BLaER1 (cell line): ENCODE results near the gene EIF4H.
"Not testable (repeated sequence)": the region's sequence is repeated elsewhere in the genome, so short reads cannot be mapped to it uniquely, and the experiment has no call there.

Experiments
- H3K27ac ChIP-seq: shearing (Covaris generic); formaldehyde crosslinking; 2 replicates; pipeline ENCODE4 v1.8.1; 2022
- H3K27me3 ChIP-seq: shearing (Covaris generic); formaldehyde crosslinking; 2 replicates; pipeline ENCODE4 v1.8.1; 2022
- H3K36me3 ChIP-seq: shearing (Covaris generic); formaldehyde crosslinking; 2 replicates; pipeline ENCODE4 v1.8.1; 2022
- H3K4me1 ChIP-seq: shearing (Covaris generic); formaldehyde crosslinking; 2 replicates; pipeline ENCODE4 v1.8.1; 2022
- H3K4me2 ChIP-seq: shearing (Covaris generic); formaldehyde crosslinking; 2 replicates; pipeline ENCODE4 v1.8.1; 2022
- H3K4me3 ChIP-seq: shearing (Covaris generic); formaldehyde crosslinking; 2 replicates; pipeline ENCODE4 v1.8.1; 2022
- H3K9ac ChIP-seq: shearing (Covaris generic); formaldehyde crosslinking; 2 replicates; pipeline ENCODE4 v1.8.1; 2022
- H3K9me3 ChIP-seq: shearing (Covaris generic); formaldehyde crosslinking; 2 replicates; pipeline ENCODE4 v1.8.1; 2022
- H4K20me1 ChIP-seq: shearing (Covaris generic); formaldehyde crosslinking; 2 replicates; pipeline ENCODE4 v1.8.1; 2022
- Cebpa-rat ChIP-seq: shearing (Covaris generic); IDR thresholded peaks from 2 replicates; pipeline ENCODE4 v1.8.1; 2022

Gene EIF4H

GRCh38 chr7:74197449-74198124, 23.4 kb downstream of the EIF4H start:
- no peak overlapping the region for H3K9ac ChIP-seq
- H3K36me3 ChIP-seq = peaks cover 61% of the 10 kb centered on the region
- H3K4me2 ChIP-seq = no peak overlapping the region
- H3K9me3 ChIP-seq = no peaks in the 10 kb centered on the region
- no peak overlapping the region for H3K4me3 ChIP-seq
- H3K4me1 ChIP-seq = peaks cover 6% of the 10 kb centered on the region
- no peaks in the 10 kb centered on the region for H3K27me3 ChIP-seq
- H3K27ac ChIP-seq = no peak overlapping the region
- no peak for TF ChIP-seq Cebpa-rat
- peaks cover 37% of the 10 kb centered on the region for H4K20me1 ChIP-seq

- H3K4me3 ChIP-seq = no peak overlapping the region
- H4K20me1 ChIP-seq = peaks cover 15% of the 10 kb centered on the region
- peaks cover 19% of the 10 kb centered on the region for H3K4me1 ChIP-seq
Observed at GRCh38 chr7:74199551-74200355, 25.6 kb downstream of the EIF4H start.

GRCh38 chr7:74202841-74203556, 28.8 kb downstream of the EIF4H start:
- Histone ChIP-seq H3K9me3 (no peaks in the 10 kb centered on the region), H3K4me1 (peaks cover 50% of the 10 kb centered on the region)
- no peak for TF ChIP-seq Cebpa-rat

More at GRCh38 chr7:74199551-74200355, 25.6 kb downstream of the EIF4H start:
- Histone ChIP-seq H3K4me2 (no peak overlapping the region), H3K27me3 (no peaks in the 10 kb centered on the region), H3K27ac (no peak overlapping the region), H3K36me3 (peaks cover 40% of the 10 kb centered on the region), H3K9ac (no peak overlapping the region), H3K9me3 (no peaks in the 10 kb centered on the region)
- TF ChIP-seq Cebpa-rat = no peak

GRCh38 chr7:74203956-74204618, 29.9 kb downstream of the EIF4H start:
- peak overlapping the region; percentile 58 for H3K4me2 ChIP-seq
- H3K27ac ChIP-seq = peak overlapping the region; percentile 13; the same call in 1 of the 2 replicates
- no peak overlapping the region for H3K9ac ChIP-seq
- no peak for TF ChIP-seq Cebpa-rat
- H4K20me1 ChIP-seq = no peaks in the 10 kb centered on the region
- H3K36me3 ChIP-seq = 0 out of 2 replicates have a peak, but pooled peaks cover under 1% of the 10 kb centered on the region
- peaks cover 60% of the 10 kb centered on the region for H3K4me1 ChIP-seq
- no peak overlapping the region for H3K4me3 ChIP-seq
- no peaks in the 10 kb centered on the region for H3K27me3 ChIP-seq
- no peaks in the 10 kb centered on the region for H3K9me3 ChIP-seq

More at GRCh38 chr7:74202841-74203556, 28.8 kb downstream of the EIF4H start:
- Histone ChIP-seq H3K36me3 (peaks cover 11% of the 10 kb centered on the region), H3K27ac (no peak overlapping the region), H3K27me3 (no peaks in the 10 kb centered on the region), H3K4me2 (peak overlapping the region; percentile 68), H3K9ac (no peak overlapping the region), H3K4me3 (no peak overlapping the region), H4K20me1 (no peaks in the 10 kb centered on the region)

GRCh38 chr7:74206052-74206451, 31.9 kb downstream of the EIF4H start:
- H3K36me3 ChIP-seq, H3K27ac ChIP-seq, H3K9me3 ChIP-seq, H3K27me3 ChIP-seq, H3K4me3 ChIP-seq, H4K20me1 ChIP-seq: not testable (repeated sequence)
- peak overlapping the region; percentile 62 for H3K4me2 ChIP-seq
- H3K4me1 ChIP-seq = peaks cover 65% of the 10 kb centered on the region
- 0 out of 2 replicates have a peak overlapping the region, but pooled peaks have one; percentile 16 for H3K9ac ChIP-seq

DNA sequence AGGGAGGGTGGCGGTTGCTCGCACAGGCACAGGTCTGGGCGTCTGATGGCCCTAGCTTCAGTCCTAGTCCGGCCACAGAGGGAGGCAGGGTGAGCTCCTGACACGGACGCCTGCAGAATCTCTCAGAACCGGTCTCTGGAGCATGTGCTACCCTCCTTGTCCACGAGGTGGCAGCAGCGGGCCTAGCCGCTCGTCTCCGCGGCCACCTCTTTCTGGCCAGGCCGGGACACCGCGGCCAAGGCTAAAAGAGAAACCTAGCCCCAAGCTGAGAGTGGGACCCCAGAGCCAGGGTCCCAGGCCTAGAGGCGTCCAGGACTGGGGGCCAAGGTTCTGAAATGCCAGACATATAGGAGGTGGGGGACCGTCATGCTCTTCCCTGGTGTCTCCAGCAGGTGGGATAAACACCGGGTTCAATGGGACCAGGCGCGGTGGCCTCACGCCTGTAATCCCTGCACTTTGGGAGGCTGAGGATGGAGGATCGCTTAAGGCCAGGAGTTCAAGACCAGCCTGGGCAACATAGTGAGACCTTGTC, 32.5 kb downstream of the EIF4H start:
- no peaks in the 10 kb centered on the region for H4K20me1 ChIP-seq
- H3K27me3 ChIP-seq = no peaks in the 10 kb centered on the region
- H3K27ac ChIP-seq = no peak overlapping the region
- no peaks in the 10 kb centered on the region for H3K9me3 ChIP-seq
- H3K4me1 ChIP-seq = peaks cover 66% of the 10 kb centered on the region
- H3K4me2 ChIP-seq = peak overlapping the region; percentile 62
- H3K4me3 ChIP-seq = no peak overlapping the region
- 0 out of 2 replicates have a peak overlapping the region, but pooled peaks have one; percentile 16 for H3K9ac ChIP-seq
- H3K36me3 ChIP-seq = no peaks in the 10 kb centered on the region
- no peak for TF ChIP-seq Cebpa-rat

DNA sequence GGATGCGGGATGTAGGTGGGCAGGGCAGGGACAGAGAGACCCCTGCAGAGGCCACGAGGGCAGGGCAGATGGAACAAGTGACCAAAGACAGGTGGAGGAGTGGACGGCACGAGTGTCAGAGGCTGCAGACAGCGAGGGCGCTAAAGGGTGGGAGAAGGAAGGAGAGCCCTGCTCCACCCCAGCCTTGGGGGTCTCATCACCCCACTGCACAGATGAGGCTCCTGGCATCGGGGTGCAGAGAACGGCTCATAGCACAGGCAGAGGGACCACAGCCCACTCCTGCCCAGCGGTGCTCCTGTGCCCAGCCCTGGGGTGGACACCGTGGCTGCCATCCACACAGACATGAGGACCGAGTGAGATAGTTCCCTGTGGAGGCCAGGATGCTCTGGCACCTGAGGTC, 33.4 kb downstream of the EIF4H start:
- H3K9ac ChIP-seq = no peak overlapping the region
- H3K36me3 ChIP-seq = peaks cover 9% of the 10 kb centered on the region
- no peak overlapping the region for H3K4me3 ChIP-seq
- H3K4me2 ChIP-seq = peak overlapping the region; percentile 62
- peak overlapping the region; percentile 29; the same call in 1 of the 2 replicates for H3K27ac ChIP-seq
- no peaks in the 10 kb centered on the region for H3K9me3 ChIP-seq
- peaks cover 75% of the 10 kb centered on the region for H3K4me1 ChIP-seq
- TF ChIP-seq Cebpa-rat = no peak
- no peaks in the 10 kb centered on the region for H4K20me1 ChIP-seq
- no peaks in the 10 kb centered on the region for H3K27me3 ChIP-seq

- H3K27me3 ChIP-seq, H4K20me1 ChIP-seq, H3K9ac ChIP-seq, H3K4me3 ChIP-seq, H3K9me3 ChIP-seq: not testable (repeated sequence)
- Histone ChIP-seq H3K36me3 (peaks cover 14% of the 10 kb centered on the region), H3K27ac (peak overlapping the region; percentile 99), H3K4me1 (peaks cover 75% of the 10 kb centered on the region), H3K4me2 (peak overlapping the region; percentile 95)
Observed at GRCh38 chr7:74208241-74208640, 34.1 kb downstream of the EIF4H start.

DNA sequence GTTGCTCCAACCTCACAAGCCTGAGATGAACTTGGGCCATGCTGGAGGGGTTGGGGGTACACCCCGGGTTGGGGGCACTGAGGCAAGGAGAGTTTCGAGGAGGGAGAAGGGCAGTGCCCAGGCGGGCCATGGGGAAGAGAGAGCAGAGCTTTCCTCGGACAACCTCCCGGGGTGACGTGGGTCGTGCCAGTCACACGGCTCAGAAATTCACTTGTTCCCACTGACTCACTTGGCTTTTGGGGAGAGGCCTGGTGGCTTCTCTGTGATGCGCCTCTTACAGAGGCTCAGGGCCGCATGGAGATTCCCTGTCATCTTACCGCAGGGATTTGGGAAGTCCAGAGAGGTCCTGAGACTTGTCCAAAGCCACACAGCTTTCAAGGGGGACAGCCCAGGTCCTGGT, 38.5 kb downstream of the EIF4H start:
- Histone ChIP-seq H3K27ac (peak overlapping the region; percentile 99), H4K20me1 (no peaks in the 10 kb centered on the region), H3K9ac (peak overlapping the region; percentile 96), H3K4me3 (peak overlapping the region; percentile 95), H3K4me2 (peak overlapping the region; percentile 95), H3K9me3 (no peaks in the 10 kb centered on the region), H3K27me3 (no peaks in the 10 kb centered on the region), H3K4me1 (peaks cover 69% of the 10 kb centered on the region), H3K36me3 (peaks cover 43% of the 10 kb centered on the region)
- TF ChIP-seq Cebpa-rat = no peak
